K562 (cell line): ENCODE measurements around the gene POLR3C. TPM values are rescaled to one million over a fixed set of nuclear protein-coding genes. Genes with fewer than 3 reads are reported as not detected.

Experiments
- ATAC-seq: fragments of 200-7000 bp; cut with Tn5 transposase; 3 replicates; pipeline ENCODE4 v1.9.1; 2020; ENCODE audit warnings: moderate library complexity
- BruUV-seq: library from RNA; stranded (reverse); fragments of 400-500 nt; replicated peaks from 2 replicates; lab custom pipeline; 2021; lab: Mats Ljungman, UMichigan
- CTCF ChIA-PET: fragments of 300-600 bp; formaldehyde crosslinking; extraction: SDS; loops from one replicate; lab custom pipeline; 2021; ENCODE audit warnings: low intra/inter-chr PET ratio; lab: Yijun Ruan, JAX
- POLR2A ChIA-PET: fragments of 300-600, 350-650 bp; sonication (Branson Sonifier 250); formaldehyde crosslinking; extraction: SDS; loops from one replicate; lab custom pipeline; 2021; ENCODE audit warnings: antibody characterized with exemption, inconsistent platforms; lab: Yijun Ruan, JAX
- DNase-seq, 4 experiments: peaks; one replicate each; pipeline versions ENCODE4 v3.0.0 to v3.0.0-alpha.2; 2011 to 2018; ENCODE audit warnings: low spot score in 3 of 4, mixed read lengths in 3 of 4; ENCODE audit errors: extremely low read depth in 1 of 4
- FAIRE-seq: peaks from 2 replicates; lab custom pipeline; 2011; peaks lifted over from hg19 to GRCh38; lab: Jason Lieb, UNC
- H2AFZ ChIP-seq: 2 replicates; pipeline ENCODE4 v1.6.0; 2011; ENCODE audit warnings: low read depth, low read length, control low read depth, inconsistent platforms
- H3K27ac ChIP-seq: fragments of 200-600 bp; 3 replicates; pipeline ENCODE4 v1.8.0; 2011; ENCODE audit warnings: low read depth, mild to moderate bottlenecking, control low read depth, inconsistent platforms, low read length, moderate library complexity, mixed read lengths; ENCODE audit errors: extremely low read depth
- H3K27me3 ChIP-seq, 2 experiments: fragments of 300-600 bp in 1 of 2; 2 replicates in 1 of 2; 3 replicates in 1 of 2; pipeline versions ENCODE4 v1.6.0 to v1.8.0; 2011; ENCODE audit warnings: inconsistent platforms in 2 of 2, low read length in 2 of 2, mild to moderate bottlenecking in 1 of 2, mixed read lengths in 1 of 2, moderate library complexity in 1 of 2; ENCODE audit not compliant: control insufficient read depth in 2 of 2, insufficient read depth in 2 of 2
- H3K36me3 ChIP-seq: fragments of 300-600 bp; 3 replicates; pipeline ENCODE4 v1.8.0; 2011; ENCODE audit warnings: mild to moderate bottlenecking, low read length, inconsistent platforms; ENCODE audit not compliant: control insufficient read depth, insufficient read depth
- H3K4me1 ChIP-seq, 2 experiments: fragments of 200-600 bp in 1 of 2; replicated peaks in 1 of 2; 2 replicates in 1 of 2; 3 replicates in 1 of 2; pipeline versions ENCODE4 v1.5.1 to v1.8.0; 2011; ENCODE audit warnings: inconsistent platforms in 2 of 2, low read length in 2 of 2, mild to moderate bottlenecking in 1 of 2, mixed read lengths in 1 of 2, moderate library complexity in 1 of 2; ENCODE audit not compliant: control insufficient read depth in 2 of 2, insufficient read depth in 2 of 2
- H3K4me2 ChIP-seq: 2 replicates; pipeline ENCODE4 v1.6.1; 2011; ENCODE audit warnings: low read length, control low read depth, inconsistent platforms, mixed read lengths; ENCODE audit not compliant: insufficient read depth
- H3K4me3 ChIP-seq: fragments of 200-600 bp; sonication (generic), shearing (Covaris generic); 2 replicates; pipeline ENCODE4 v1.5.1; 2016; ENCODE audit warnings: control low read depth, inconsistent platforms
- H3K79me2 ChIP-seq: fragments of 200-600 bp; 3 replicates; pipeline ENCODE4 v1.8.0; 2011; ENCODE audit warnings: low read length, inconsistent platforms; ENCODE audit not compliant: control insufficient read depth, insufficient read depth
- H3K9ac ChIP-seq, 2 experiments: 2 replicates each; pipeline versions ENCODE4 v1.6.0 to v1.6.1; 2011; ENCODE audit warnings: low read depth in 2 of 2, low read length in 2 of 2, control low read depth in 1 of 2, inconsistent platforms in 1 of 2, mild to moderate bottlenecking in 1 of 2, mixed read lengths in 1 of 2; ENCODE audit not compliant: insufficient read depth in 1 of 2
- H3K9me1 ChIP-seq: one replicate; pipeline ENCODE4 v1.6.0; 2011; ENCODE audit warnings: inconsistent platforms, mild to moderate bottlenecking, low read length, moderate library complexity; ENCODE audit not compliant: control insufficient read depth, insufficient read depth
- H3K9me3 ChIP-seq: replicated peaks from 2 replicates; pipeline ENCODE4 v1.5.1; 2011; ENCODE audit warnings: low read depth, low read length, inconsistent platforms; ENCODE audit not compliant: control insufficient read depth, insufficient read depth
- H4K20me1 ChIP-seq: replicated peaks from 2 replicates; pipeline ENCODE4 v1.6.1; 2011; ENCODE audit warnings: low read length, inconsistent platforms, mixed read lengths; ENCODE audit not compliant: control insufficient read depth, insufficient read depth
- GTF3C2 ChIP-seq: IDR thresholded peaks from 3 replicates; pipeline ENCODE4 v1.6.1; 2011; ENCODE audit warnings: borderline replicate concordance, mild to moderate bottlenecking, moderate library complexity; ENCODE audit not compliant: insufficient read length; ENCODE audit errors: extremely low read depth
- ZNF696 ChIP-seq: fragments of 250-450 bp; sonication (Bioruptor Pico); conservative IDR thresholded peaks from 2 replicates; pipeline ENCODE4 v1.4.0; 2020; ENCODE audit warnings: mild to moderate bottlenecking, moderate library complexity
- WGBS: fragments of 100-300 bp; shearing (Covaris generic); methylation state at CpG from one replicate; pipeline ENCODE4 v1.1.6; 2016; ENCODE audit warnings: low coverage, mixed read lengths; ENCODE audit not compliant: insufficient coverage; ENCODE audit errors: missing lambda C conversion rate; 5-methylcytosine and 5-hydroxymethylcytosine counted together
- in situ Hi-C: fragments of 300-500 bp; cut with MboI; formaldehyde crosslinking; loops from 4 replicates; pipeline ENCODE4 v1.15.0; 2018; ENCODE audit warnings: inconsistent platforms, mixed read lengths
- intact Hi-C: fragments of 100-400 bp; cut with micrococcal nuclease; formaldehyde crosslinking; loops from 2 replicates; pipeline ENCODE4 v1.14.2; 2022
- polyA plus RNA-seq, 8 experiments: library from polyadenylated mRNA; depleted of rRNA in 4 of 8; stranded (reverse) in 5 of 8; unstranded in 3 of 8; fragments of >200 nt; fragmentation: Nextera tagmentation in 2 of 8; fragmentation: Illumina TruSeq in 1 of 8; extraction: Ambion mirVana in 2 of 8; extraction: Trizol in 1 of 8; gene quantifications; 2 replicates each; pipeline versions ENCODE4 v1.2.1 to v1.2.3, GENCODE V29; 2011 to 2014; ENCODE audit warnings: inconsistent platforms in 1 of 8, missing spikeins in 1 of 8
- total RNA-seq, 7 experiments: library from RNA; depleted of rRNA in 6 of 7; stranded (reverse); fragments of >200 nt in 6 of 7; fragmentation: Illumina TruSeq in 2 of 7; extraction: Trizol in 2 of 7; gene quantifications; 2 replicates each; pipeline versions ENCODE4 v1.2.1 to v1.2.3, GENCODE V29; 2011 to 2021; ENCODE audit warnings: low replicate concordance in 1 of 7

POLR3C gene
- total and polyA plus RNA-seq, 9 of the 15 experiments (the other 6 are each of a cell fraction or from before 2014, with no cell fraction given): 19.7 to 64.1 (median 45.2) TPM

DNA sequence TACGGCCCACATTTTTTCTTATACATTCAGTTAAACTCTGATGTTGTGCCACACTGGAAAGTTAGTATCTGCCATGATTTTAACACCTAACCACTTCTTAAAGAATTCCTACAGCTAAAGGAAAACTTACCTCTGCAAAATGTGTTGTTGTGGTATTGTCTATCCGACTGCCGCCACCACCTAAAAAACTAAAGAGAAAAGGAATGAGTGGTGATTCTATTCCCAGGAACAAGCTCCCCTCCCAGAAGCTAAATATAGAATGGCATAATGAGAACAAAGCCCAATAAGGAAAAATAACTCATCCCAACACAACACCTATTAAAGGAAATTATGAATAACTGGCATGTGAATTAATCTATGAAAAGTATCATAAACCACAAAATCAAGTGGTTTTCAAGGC lies 39.6 kb upstream of the POLR3C start:
- no peaks in the 10 kb centered on the region for H3K9me3 ChIP-seq
- intact Hi-C loops: no loop called here
- BruUV-seq: no TSS peak
- ATAC-seq (no peak), DNase-seq (no peak), FAIRE-seq (no peak)
- H2AFZ ChIP-seq: no peak overlapping the region
- peaks cover 18% of the 10 kb centered on the region; the same call in 2 of the 3 replicates for H3K36me3 ChIP-seq
- no peaks in the 10 kb centered on the region for H3K79me2 ChIP-seq
- 87% methylated on average over 3 of the region's 3 CpGs for WGBS
- H3K9ac ChIP-seq: no peak overlapping the region
- ChIA-PET POLR2A (interaction anchor here (0.7 kb wide), 1 partner anchor 11 kb away, joined by 3 read pairs; no protein-coding TSS in a partner anchor), CTCF (no interaction called here)
- H3K27ac ChIP-seq: no peak overlapping the region
- no peaks in the 10 kb centered on the region for H3K9me1 ChIP-seq
- in situ Hi-C loops: no loop called here
- no peak for TF ChIP-seq ZNF696 (CRISPR knock-in tag)
- no peak for TF ChIP-seq GTF3C2
- H3K4me1 ChIP-seq: no peaks in the 10 kb centered on the region
- H4K20me1 ChIP-seq: no peaks in the 10 kb centered on the region
- no peaks in the 10 kb centered on the region for H3K27me3 ChIP-seq
- no peak overlapping the region for H3K4me2 ChIP-seq
- no peak overlapping the region for H3K4me3 ChIP-seq
